ENCODE measurements around the gene ETV2.
"Not testable (repeated sequence)": the region's sequence is repeated elsewhere in the genome, so short reads cannot be mapped to it uniquely, and the experiment has no call there.

Gene ETV2

GRCh38 chr19:35641515-35642151, at the start of gene ETV2:
Gene ETV2 (plus strand): TSS chr19:35641745. CDS start chr19:35642461, 716 bp downstream.
- no peak within 1 kb of the TSS for H3K27ac Mint-ChIP-seq
- ATAC-seq = no peak

GRCh38 chr19:35592226-35592625, 49.3 kb upstream of the ETV2 start:
- Mint-ChIP-seq H3K4me3 (no peak overlapping the region), H3K4me1 (peaks cover 6% of the 10 kb centered on the region), H3K9me3 (no peaks in the 10 kb centered on the region), H3K27ac (no peak overlapping the region), H3K27me3 (peaks cover 20% of the 10 kb centered on the region), H3K36me3 (no peaks in the 10 kb centered on the region)
- no peak for ATAC-seq

More at GRCh38 chr19:35641515-35642151, at the start of gene ETV2:
- H3K27me3 Mint-ChIP-seq = no peaks in the 10 kb centered on the region
- peak within 1 kb of the TSS; percentile 82 for H3K4me3 Mint-ChIP-seq
- H3K4me1 Mint-ChIP-seq = peaks cover 33% of the 10 kb centered on the region
- peaks cover 19% of the 10 kb centered on the region for H3K36me3 Mint-ChIP-seq
- no peaks in the 10 kb centered on the region for H3K9me3 Mint-ChIP-seq

GRCh38 chr19:35595026-35595425, 46.5 kb upstream of the ETV2 start:
- H3K27me3 Mint-ChIP-seq = peaks cover 42% of the 10 kb centered on the region
- H3K4me3 Mint-ChIP-seq = not testable (repeated sequence)

GRCh38 chr19:35595928-35596327, 45.6 kb upstream of the ETV2 start:
- H3K4me1 Mint-ChIP-seq = peaks cover 6% of the 10 kb centered on the region
- H3K9me3 Mint-ChIP-seq = no peaks in the 10 kb centered on the region
- no peak overlapping the region for H3K27ac Mint-ChIP-seq
- peaks cover 50% of the 10 kb centered on the region for H3K27me3 Mint-ChIP-seq
- ATAC-seq = no peak
- H3K4me3 Mint-ChIP-seq = no peak overlapping the region
- no peaks in the 10 kb centered on the region for H3K36me3 Mint-ChIP-seq

More at GRCh38 chr19:35595026-35595425, 46.5 kb upstream of the ETV2 start:
- not testable (repeated sequence) for ATAC-seq, H3K9me3 Mint-ChIP-seq, H3K27ac Mint-ChIP-seq, H3K36me3 Mint-ChIP-seq, H3K4me1 Mint-ChIP-seq

DNA sequence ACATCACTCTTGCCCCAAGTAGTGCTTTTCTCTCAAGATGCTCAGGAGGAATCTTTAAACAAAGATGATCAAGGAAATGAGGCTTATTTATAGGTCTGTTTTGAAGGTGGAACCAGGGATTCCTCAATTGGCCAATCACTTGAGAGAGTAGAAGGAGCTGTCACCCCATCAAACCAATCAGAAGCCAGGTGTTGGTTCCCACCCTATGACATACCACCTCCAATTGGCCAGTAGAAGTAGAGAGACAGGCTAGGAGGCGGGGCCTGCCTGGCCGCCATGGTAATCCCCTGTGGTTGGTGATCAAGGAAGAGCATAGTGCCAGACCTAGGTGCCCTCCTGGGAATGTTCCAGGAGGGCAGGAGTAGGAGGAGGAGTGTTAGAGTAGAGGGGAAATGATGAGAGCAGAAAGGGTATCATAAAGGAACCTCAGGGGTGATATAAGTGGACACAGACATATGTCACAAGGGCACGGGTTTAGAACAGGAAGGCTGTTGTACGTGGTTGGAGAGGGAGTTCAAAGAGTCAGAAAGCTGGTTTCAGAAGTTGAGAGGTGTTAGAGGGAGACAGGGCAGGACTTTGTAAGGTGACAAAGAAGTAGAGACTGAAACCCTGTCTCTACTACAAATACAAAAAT, 45.1 kb upstream of the ETV2 start:
- H3K36me3 Mint-ChIP-seq = no peaks in the 10 kb centered on the region
- H3K4me3 Mint-ChIP-seq = no peak overlapping the region
- H3K27ac Mint-ChIP-seq = no peak overlapping the region
- H3K4me1 Mint-ChIP-seq = peaks cover 6% of the 10 kb centered on the region
- H3K9me3 Mint-ChIP-seq = no peaks in the 10 kb centered on the region
- peak; percentile 67 for ATAC-seq
- peaks cover 50% of the 10 kb centered on the region for H3K27me3 Mint-ChIP-seq

DNA sequence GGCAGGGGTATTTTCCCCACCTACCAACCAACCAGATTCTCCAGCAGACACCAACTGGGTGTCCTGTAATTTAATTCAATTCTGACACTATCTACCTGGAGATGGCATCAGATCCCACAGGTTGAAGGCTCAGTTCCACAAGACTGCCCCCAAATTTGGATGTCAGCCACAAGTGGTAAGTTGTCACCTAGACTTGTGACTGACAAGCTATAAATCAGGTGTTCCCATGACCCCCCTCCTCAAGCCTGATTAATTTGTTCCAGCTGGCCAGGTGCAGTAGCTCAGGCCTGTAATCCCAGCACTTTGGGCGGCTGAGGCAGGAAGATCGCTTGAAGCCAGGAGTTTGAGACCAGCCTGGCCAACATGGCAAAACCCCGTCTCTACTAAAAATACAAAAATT, 39.6 kb upstream of the ETV2 start:
- Mint-ChIP-seq H3K9me3 (no peaks in the 10 kb centered on the region), H3K36me3 (no peaks in the 10 kb centered on the region), H3K27me3 (peaks cover 33% of the 10 kb centered on the region), H3K4me3 (no peak overlapping the region), H3K4me1 (no peaks in the 10 kb centered on the region), H3K27ac (no peak overlapping the region)
- no peak for ATAC-seq

GRCh38 chr19:35604436-35604835, 37.1 kb upstream of the ETV2 start:
- not testable (repeated sequence) for H3K36me3 Mint-ChIP-seq, H3K9me3 Mint-ChIP-seq
- H3K27me3 Mint-ChIP-seq = peaks cover 14% of the 10 kb centered on the region

DNA sequence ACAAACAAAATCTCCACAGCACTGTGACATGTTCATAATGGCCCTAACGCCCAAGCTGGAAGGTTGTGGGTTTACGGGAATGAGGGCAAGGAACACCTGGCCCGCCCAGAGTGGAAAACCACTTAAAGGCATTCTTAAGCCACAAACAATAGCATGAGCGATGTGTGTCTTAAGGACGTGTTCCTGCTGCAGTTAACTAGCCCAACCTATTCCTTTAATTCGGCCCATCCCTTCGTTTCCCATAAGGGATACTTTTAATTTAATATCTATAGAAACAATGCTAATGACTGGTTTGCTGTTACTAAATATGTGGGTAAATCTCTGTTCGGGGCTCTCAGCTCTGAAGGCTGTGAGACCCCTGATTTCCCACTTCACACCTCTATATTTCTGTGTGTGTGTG, 34.4 kb upstream of the ETV2 start:
- not testable (repeated sequence) for ATAC-seq, H3K27ac Mint-ChIP-seq, H3K36me3 Mint-ChIP-seq, H3K4me3 Mint-ChIP-seq, H3K9me3 Mint-ChIP-seq, H3K27me3 Mint-ChIP-seq
- peaks cover 33% of the 10 kb centered on the region for H3K4me1 Mint-ChIP-seq

More at GRCh38 chr19:35604436-35604835, 37.1 kb upstream of the ETV2 start:
- not testable (repeated sequence) for H3K4me3 Mint-ChIP-seq, ATAC-seq, H3K27ac Mint-ChIP-seq
- H3K4me1 Mint-ChIP-seq = peaks cover 13% of the 10 kb centered on the region

DNA sequence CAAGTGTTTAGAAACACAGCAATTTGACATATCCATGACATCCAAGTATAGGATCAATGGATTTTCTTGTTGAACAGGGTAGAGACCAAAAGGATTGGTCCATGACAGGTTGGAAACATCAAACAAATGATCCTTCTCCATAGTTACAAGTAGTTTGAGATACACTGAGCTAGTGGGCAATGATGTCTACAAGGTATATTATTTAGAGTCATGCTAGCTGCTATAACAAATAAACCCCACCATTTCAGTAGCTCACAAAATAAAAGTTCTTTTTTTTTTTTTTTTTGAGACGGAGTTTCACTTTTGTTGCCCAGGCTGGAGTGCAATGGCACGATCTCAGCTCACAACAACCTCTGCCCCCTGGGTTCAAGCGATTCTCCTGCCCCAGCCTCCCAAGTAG, 33.9 kb upstream of the ETV2 start:
- Mint-ChIP-seq H3K4me3 (no peak overlapping the region), H3K27me3 (no peaks in the 10 kb centered on the region), H3K36me3 (peaks cover 7% of the 10 kb centered on the region), H3K9me3 (peaks cover 7% of the 10 kb centered on the region), H3K4me1 (peaks cover 38% of the 10 kb centered on the region), H3K27ac (peak overlapping the region; percentile 94)
- no peak for ATAC-seq

DNA sequence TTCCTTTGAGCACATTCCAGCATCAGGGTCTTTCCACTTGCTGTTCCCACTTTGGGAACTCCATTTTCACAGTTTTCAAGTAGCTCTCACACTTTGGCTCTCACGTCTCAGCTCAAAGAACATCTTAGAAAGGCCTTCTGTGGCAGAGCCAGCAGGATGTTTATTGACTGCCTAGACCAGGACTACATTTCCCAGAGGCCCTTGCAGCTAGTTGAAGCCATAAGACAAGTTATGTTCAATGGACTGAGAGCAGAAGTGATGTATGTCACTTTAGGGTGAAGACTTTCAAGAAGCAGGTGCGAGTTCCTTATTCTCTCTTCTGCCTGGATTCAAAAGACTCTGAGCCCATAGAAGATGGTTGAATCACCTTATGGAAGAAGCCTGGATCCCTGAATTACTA, 33.3 kb upstream of the ETV2 start:
- Mint-ChIP-seq H3K36me3 (peaks cover 7% of the 10 kb centered on the region), H3K27me3 (no peaks in the 10 kb centered on the region), H3K4me3 (no peak overlapping the region), H3K9me3 (peaks cover 7% of the 10 kb centered on the region), H3K27ac (peak overlapping the region; percentile 94), H3K4me1 (peaks cover 44% of the 10 kb centered on the region)
- ATAC-seq = no peak

DNA sequence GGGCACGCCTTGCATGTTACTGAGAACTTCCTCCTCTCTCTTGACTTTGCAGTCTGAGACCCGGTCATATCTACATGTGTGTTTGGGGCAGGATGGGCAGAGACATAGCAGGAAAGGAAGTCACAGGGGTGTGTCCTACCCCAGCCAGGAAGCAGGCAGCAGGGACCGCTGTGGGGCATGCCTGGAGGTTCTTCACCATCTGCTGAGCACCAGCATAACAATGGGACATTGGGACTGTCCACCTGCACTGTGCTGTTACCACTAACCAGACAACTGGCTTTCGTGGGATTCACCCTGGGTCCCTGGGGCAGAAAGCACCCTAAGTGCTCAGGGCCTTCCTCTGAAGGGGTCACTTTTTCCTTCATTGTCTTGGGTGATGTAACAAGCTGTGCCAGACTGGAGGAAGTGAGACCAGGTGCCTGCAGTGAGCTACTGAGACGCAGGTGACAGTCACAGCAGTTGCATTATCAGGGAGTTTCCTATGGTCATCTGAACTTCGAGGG, 31.6 kb upstream of the ETV2 start:
- peak; percentile 80 for ATAC-seq
- Mint-ChIP-seq H3K36me3 (peaks cover 13% of the 10 kb centered on the region), H3K4me1 (peaks cover 51% of the 10 kb centered on the region), H3K27ac (peak overlapping the region; percentile 94), H3K27me3 (no peaks in the 10 kb centered on the region), H3K4me3 (peak overlapping the region; percentile 11), H3K9me3 (peaks cover 7% of the 10 kb centered on the region)

DNA sequence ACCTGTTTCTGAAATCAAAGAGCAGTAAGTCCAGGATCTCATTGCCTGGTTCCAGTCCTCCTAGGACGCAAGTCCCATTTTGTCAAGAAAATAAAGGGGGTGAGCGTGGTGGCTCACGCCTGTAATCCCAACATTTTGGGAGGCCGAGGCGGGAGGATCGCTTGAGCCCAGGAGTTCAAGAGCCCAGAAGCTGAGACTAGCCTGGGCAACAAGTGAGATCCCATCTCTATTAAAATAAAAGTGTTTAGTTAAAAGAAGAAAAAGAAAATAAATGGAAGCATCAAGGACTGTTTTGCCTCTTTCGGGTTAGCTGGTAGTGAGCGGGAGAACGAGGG, 29.4 kb upstream of the ETV2 start:
- peaks cover 51% of the 10 kb centered on the region for H3K4me1 Mint-ChIP-seq
- ATAC-seq = no peak
- peaks cover 7% of the 10 kb centered on the region for H3K9me3 Mint-ChIP-seq
- H3K27ac Mint-ChIP-seq = peak overlapping the region; percentile 94
- no peaks in the 10 kb centered on the region for H3K27me3 Mint-ChIP-seq
- peaks cover 31% of the 10 kb centered on the region for H3K36me3 Mint-ChIP-seq
- H3K4me3 Mint-ChIP-seq = peak overlapping the region; percentile 87

DNA sequence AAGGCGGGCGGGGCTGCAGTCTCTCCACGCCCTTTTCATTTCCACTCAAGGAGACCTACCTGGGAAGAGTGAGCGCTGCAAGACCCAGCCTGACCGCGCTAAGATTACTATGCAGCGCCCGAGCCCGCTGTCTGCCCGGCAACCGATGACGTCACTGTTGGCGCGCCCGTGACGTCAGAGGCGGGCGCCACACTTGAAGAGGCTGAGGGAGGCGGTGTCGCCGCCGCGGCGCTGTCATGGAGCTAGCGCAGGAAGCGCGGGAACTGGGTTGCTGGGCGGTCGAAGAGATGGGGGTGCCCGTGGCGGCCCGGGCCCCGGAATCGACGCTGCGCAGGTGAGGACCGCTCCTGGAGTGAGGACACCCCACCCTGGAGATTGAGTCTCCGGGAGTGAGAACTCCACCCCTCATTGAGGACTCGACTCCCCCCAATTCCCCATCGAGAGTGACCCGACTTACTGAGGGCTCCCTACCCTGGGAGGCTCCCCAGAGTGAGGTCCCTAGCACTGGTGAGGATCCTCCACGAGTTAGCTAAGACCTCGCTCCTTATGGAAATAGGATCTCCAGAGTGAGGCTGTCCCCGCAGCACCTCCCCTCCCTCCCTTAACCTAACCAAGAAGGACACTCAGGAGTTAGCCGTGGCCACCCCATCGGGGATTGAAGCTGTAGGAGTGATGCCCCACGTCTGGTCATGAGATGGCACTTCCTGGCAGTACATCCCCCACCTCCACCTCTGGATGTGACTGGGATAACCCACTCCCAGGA, 28.8 kb upstream of the ETV2 start, which contains the start of gene HAUS5:
HAUS5 (plus strand) TSS at position 177 of the 763 bp plus-strand sequence; CDS start at position 237, 60 bp downstream.
- peaks cover 37% of the 10 kb centered on the region for H3K36me3 Mint-ChIP-seq
- H3K4me3 Mint-ChIP-seq = peak within 1 kb of the TSS; percentile 87
- peaks cover 51% of the 10 kb centered on the region for H3K4me1 Mint-ChIP-seq
- H3K9me3 Mint-ChIP-seq = peaks cover 7% of the 10 kb centered on the region
- H3K27me3 Mint-ChIP-seq = no peaks in the 10 kb centered on the region
- H3K27ac Mint-ChIP-seq = peak within 1 kb of the TSS; percentile 94
- ATAC-seq = peak; percentile 92

DNA sequence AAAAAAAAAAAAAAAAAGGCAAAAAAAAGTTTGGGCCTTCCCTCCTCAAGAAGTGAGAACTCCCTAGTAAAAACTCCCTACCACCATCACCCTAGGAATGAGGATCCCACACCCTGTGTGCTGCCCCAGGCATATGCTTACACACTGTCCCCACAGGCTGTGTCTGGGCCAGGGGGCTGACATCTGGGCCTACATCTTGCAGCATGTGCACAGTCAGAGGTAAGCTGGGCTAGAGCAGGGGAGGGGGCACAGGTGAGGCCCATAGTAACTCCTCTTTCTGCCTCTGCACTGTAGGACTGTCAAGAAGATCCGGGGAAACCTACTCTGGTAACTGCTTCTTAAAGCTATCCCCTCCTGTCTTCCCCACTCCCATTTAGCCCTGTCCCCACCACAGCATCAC, 28.0 kb upstream of the ETV2 start:
- H3K4me3 Mint-ChIP-seq = peak overlapping the region; percentile 87
- H3K27ac Mint-ChIP-seq = peak overlapping the region; percentile 94
- ATAC-seq = no peak
- H3K27me3 Mint-ChIP-seq = no peaks in the 10 kb centered on the region
- H3K9me3 Mint-ChIP-seq = peaks cover 2% of the 10 kb centered on the region
- peaks cover 31% of the 10 kb centered on the region for H3K36me3 Mint-ChIP-seq
- H3K4me1 Mint-ChIP-seq = peaks cover 45% of the 10 kb centered on the region

DNA sequence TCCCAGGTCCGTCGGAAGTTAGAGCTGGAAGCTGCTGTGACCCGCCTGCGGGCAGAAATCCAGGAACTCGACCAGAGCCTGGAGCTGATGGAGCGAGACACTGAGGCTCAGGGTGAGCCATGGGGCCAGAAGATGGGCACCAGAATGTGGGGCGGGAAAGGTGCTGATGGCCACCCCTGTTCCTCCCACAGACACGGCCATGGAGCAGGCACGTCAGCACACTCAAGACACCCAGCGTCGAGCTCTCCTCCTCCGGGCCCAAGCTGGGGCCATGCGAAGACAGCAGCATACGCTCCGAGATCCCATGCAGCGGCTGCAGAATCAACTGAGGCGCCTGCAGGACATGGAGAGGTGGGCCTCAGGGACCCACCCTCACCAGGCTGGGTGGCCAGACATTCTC, 26.5 kb upstream of the ETV2 start:
- Mint-ChIP-seq H3K27me3 (no peaks in the 10 kb centered on the region), H3K4me1 (peaks cover 32% of the 10 kb centered on the region), H3K36me3 (peaks cover 32% of the 10 kb centered on the region), H3K9me3 (no peaks in the 10 kb centered on the region), H3K27ac (peak overlapping the region; percentile 94), H3K4me3 (no peak overlapping the region)
- ATAC-seq = no peak
